Adipose tissue (tissue), 3 donors: Measurements from ENCODE around the gene EIF4G3. TPM values are rescaled to one million over a fixed set of nuclear protein-coding genes. Genes with fewer than 3 reads are reported as not detected.
"Not testable (repeated sequence)": the region's sequence is repeated elsewhere in the genome, so short reads cannot be mapped to it uniquely, and the experiment has no call there.

ENCODE experiments used
- H3K27ac ChIP-seq: one replicate; pipeline ENCODE4 v1.5.1; 2013; ENCODE audit warnings: low read depth, low read length
- WGBS, 3 donors: extraction: QIAGEN DNeasy Blood & Tissue Kit; methylation state at CpG; one replicate each; pipeline ENCODE4 v1.1.7; 2013; 5-methylcytosine and 5-hydroxymethylcytosine counted together
- polyA plus RNA-seq, 3 donors: library from polyadenylated mRNA; stranded (reverse); fragments of 200-250 nt; gene quantifications; one replicate each; pipeline ENCODE4 v1.2.3, GENCODE V29; 2013
- donor health status: healthy with polysubstance abuse.
- donor health status: Bipolar disorder and iron deficiency.
- donor health status: healthy.

Gene EIF4G3
- polyA plus RNA-seq: 10 to 100 TPM in 2 of 3 donors, 1 to 10 TPM in 1; 5.4 to 24.1 (median 19.0) TPM

GRCh38 chr1:21176586-21177555 lies at the start of gene EIF4G3:
Gene EIF4G3 (minus strand): TSS chr1:21176897. CDS start chr1:21002742, 174,155 bp downstream.
- H3K27ac ChIP-seq: peak within 1 kb of the TSS; percentile 74
- 1 to 3% (median 3%) methylated on average over 70 to 81 of the region's 90 CpGs for WGBS, 3 donors

- WGBS, 3 donors: 95 to 96% (median 96%) methylated on average over 29 to 33 of the region's 33 CpGs
- H3K27ac ChIP-seq: no peak overlapping the region
Measured at GRCh38 chr1:21225065-21225464, 48.4 kb upstream of the EIF4G3 start.

DNA sequence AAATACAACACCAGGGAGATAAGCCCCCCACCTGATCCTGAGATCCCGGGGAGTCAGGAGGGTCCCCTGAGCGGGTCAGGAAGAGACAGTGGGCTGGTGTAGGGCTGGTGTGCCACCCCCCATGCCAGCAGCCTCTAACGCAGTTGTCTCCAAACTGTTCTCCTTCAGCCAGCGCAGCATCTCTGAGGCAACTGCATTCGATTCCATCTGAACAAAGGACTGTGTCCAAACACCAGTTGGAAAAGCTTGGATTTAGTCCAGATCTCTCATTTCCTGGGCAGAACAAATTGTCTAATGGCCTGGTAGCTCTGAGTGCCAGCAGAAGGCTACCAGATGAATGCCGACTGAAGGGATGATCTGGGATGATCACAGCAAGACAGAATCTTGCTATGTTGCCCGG lies 44.1 kb upstream of the EIF4G3 start:
- no peak overlapping the region for H3K27ac ChIP-seq
- WGBS, 3 donors: 64 to 87% (median 81%) methylated on average over 7 of the region's 7 CpGs

GRCh38 chr1:21219674-21220073 lies 43.0 kb upstream of the EIF4G3 start:
- 90 to 95% (median 94%) methylated on average over 21 of the region's 21 CpGs for WGBS, 3 donors
- H3K27ac ChIP-seq: no peak overlapping the region

GRCh38 chr1:21217812-21218596 lies 41.3 kb upstream of the EIF4G3 start:
- no peak overlapping the region for H3K27ac ChIP-seq
- WGBS, 3 donors: 78 to 87% (median 82%) methylated on average over 20 of the region's 20 CpGs

DNA sequence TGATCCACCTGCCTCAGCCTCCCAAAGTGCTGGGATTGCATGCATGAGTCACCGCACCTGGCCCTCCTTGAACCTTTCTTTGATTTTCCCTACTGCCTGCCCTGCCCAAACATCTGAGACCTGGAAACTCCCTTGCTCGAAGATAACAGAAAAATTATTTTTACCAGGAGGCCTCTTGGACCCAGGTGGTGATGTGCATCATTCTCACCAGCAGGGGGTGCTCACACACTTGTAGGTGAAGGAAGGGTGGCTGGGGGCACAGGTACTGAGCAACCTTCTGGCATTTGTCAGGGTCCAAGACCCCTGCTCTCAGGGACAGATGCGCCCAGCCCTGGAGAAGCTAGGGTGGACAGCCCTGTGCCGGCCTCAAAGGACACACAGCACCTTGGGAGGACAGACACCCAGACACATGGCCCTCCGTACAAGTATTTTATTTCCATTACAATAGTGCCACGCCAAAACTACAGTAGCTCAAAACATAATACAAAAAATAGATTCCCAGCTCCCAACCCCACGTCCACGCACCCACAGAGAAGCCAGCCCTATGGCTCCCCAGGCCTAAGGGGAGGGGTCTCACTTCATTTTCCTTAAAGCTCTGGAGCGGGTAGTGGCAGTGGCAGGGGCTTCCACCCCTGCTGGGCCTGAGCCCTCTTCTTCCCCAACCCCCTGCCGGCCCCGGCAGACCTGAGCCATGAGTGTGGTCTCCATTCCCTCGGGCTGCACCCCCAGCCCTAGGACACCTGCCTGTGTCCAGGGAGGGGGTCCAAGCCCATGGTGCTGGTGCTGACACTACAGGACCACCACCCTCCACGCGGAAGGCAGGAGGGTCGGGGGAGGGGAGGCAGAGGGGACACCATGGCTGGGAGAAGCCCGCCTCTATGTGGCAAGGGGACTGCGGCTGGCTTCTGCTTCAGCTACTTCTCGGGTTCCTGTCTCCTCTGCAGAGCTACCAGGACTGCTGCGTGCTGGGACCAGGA lies 40.4 kb upstream of the EIF4G3 start:
- H3K27ac ChIP-seq: no peak overlapping the region
- WGBS, 3 donors: 79 to 84% (median 80%) methylated on average over 15 to 19 of the region's 19 CpGs

- H3K27ac ChIP-seq: no peak overlapping the region
- 34 to 64% (median 52%) methylated on average over 3 of the region's 3 CpGs for WGBS, 3 donors
Measured at GRCh38 chr1:21212126-21212525, 35.4 kb upstream of the EIF4G3 start.

- 83 to 86% (median 84%) methylated on average over 6 of the region's 6 CpGs for WGBS, 3 donors
Measured at GRCh38 chr1:21208137-21208700, 31.5 kb upstream of the EIF4G3 start.

GRCh38 chr1:21206117-21206516 lies 29.4 kb upstream of the EIF4G3 start:
- 74 to 90% (median 84%) methylated on average over 2 of the region's 2 CpGs for WGBS, 3 donors
- no peak overlapping the region for H3K27ac ChIP-seq

More at GRCh38 chr1:21208137-21208700, 31.5 kb upstream of the EIF4G3 start:
- H3K27ac ChIP-seq: not testable (repeated sequence)

DNA sequence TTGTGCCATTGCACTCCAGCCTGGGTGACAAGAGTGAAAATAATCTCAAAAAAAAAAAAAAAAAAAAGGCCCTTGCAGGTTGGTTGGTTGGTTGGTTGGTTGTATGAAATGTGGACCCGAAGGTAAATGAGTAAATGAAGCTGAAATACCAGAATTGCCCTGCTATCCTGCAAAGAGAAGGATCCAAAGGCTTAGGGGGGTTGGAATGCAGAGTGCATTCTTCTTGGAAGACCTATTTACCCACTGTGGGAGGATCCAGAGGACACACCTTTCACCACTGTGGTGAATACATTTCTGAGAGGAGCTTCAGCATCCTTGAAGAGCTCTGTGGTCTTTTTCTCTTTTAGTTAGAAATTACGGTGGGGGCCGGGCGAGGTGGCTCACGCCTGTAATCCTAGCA lies 28.7 kb upstream of the EIF4G3 start:
- WGBS, 3 donors: 87 to 95% (median 93%) methylated on average over 5 of the region's 5 CpGs
- no peak overlapping the region for H3K27ac ChIP-seq

DNA sequence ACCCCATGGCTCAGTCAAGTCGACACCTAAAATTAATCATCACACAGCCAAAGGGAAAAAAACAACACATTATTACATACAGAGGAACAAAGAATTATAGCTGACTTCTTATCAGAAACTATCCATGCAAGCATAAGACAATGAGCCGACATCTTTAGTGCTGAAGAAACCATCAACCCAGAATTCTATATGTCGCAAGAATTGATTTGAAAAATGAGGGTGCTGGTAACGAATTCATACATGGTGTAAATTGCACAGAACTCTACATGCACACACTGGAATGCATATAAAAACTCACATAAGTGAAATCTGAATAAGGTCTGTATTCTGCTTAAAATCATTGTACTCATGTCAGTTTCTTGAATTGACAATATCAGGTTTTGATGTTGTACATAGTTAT lies 25.0 kb upstream of the EIF4G3 start:
- WGBS, 3 donors: 89 to 93% (median 91%) methylated on average over 4 of the region's 4 CpGs
- H3K27ac ChIP-seq: no peak overlapping the region

GRCh38 chr1:21201238-21201637 lies 24.5 kb upstream of the EIF4G3 start:
- 93 to 99% (median 97%) methylated on average over 5 of the region's 5 CpGs for WGBS, 3 donors
- H3K27ac ChIP-seq: not testable (repeated sequence)

DNA sequence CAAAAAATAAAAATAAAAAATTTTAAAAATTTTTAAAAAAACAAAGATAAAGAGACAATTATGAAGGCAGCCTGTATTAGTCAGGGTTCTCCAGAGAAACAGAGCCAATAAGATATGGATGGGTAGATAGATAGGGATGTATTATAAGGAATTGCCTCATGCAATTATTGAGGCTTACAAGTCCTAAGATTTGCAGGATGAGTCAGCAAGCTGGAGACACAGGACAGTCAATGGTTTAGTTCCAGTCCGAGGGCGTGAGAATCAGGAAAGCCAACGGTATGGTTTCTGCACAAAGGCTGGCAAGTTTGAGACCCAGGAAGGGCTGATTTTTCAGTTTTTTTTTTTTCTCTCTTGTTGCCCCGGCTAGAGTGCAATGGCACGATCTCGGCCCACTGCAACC lies 24.1 kb upstream of the EIF4G3 start:
- no peak overlapping the region for H3K27ac ChIP-seq
- WGBS, 3 donors: 90 to 98% (median 94%) methylated on average over 6 of the region's 6 CpGs

DNA sequence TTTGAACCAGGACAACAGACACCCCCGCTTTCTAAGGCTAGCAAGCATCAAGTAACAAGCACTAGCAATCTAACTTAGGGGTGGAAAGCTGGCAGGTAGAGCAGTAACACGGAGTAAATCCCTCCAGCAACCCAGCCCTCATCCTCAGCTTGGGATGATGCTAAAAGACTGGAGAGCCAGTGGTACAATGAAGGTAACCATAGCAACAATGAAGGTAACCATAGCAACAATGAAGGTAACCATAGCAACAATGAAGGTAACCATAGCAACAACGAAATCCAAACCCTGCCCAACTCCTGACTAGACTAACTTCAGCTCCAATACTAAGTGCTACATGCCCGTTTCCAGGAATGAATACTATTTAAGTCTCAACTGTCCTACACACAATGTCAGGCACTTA lies 22.2 kb upstream of the EIF4G3 start:
- no peak overlapping the region for H3K27ac ChIP-seq
- WGBS, 3 donors: 67 to 79% (median 72%) methylated on average over 4 of the region's 4 CpGs

DNA sequence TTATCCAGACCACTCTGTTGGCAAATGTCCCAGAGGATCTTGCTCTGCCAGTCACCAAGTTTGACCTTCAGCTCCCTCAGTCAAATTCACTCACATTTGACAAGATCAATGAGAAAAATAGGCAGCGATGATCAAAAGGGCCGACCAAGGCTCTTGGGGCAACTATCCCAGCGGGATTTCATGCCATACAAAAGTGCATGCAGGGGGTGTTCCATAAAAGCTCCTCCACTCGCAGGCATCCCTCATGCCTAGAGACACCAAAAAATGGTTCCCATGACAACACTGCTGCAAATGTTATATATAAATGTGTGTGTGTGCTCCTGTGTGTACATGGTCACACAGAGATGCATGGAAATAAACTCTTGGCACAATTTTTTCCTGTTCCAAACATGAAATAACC lies 16.2 kb upstream of the EIF4G3 start:
- H3K27ac ChIP-seq: no peak overlapping the region
- 70 to 85% (median 77%) methylated on average over 4 of the region's 4 CpGs for WGBS, 3 donors

- no peak overlapping the region for H3K27ac ChIP-seq
- 64 to 69% (median 65%) methylated on average over 5 of the region's 5 CpGs for WGBS, 3 donors
Measured at GRCh38 chr1:21192284-21192683, 15.6 kb upstream of the EIF4G3 start.

GRCh38 chr1:21190771-21191170 lies 14.1 kb upstream of the EIF4G3 start:
- WGBS, 3 donors: 45 to 83% (median 45%) methylated on average over 2 of the region's 2 CpGs
- not testable (repeated sequence) for H3K27ac ChIP-seq
